Measurements from ENCODE around the gene NUP133. TPM values are rescaled to one million over a fixed set of nuclear protein-coding genes. Genes with fewer than 3 reads are reported as not detected.

NUP133 gene
- total RNA-seq, 4 donors from 2014 or later, result 29.6 to 40.7 (median 37.3) TPM

DNA sequence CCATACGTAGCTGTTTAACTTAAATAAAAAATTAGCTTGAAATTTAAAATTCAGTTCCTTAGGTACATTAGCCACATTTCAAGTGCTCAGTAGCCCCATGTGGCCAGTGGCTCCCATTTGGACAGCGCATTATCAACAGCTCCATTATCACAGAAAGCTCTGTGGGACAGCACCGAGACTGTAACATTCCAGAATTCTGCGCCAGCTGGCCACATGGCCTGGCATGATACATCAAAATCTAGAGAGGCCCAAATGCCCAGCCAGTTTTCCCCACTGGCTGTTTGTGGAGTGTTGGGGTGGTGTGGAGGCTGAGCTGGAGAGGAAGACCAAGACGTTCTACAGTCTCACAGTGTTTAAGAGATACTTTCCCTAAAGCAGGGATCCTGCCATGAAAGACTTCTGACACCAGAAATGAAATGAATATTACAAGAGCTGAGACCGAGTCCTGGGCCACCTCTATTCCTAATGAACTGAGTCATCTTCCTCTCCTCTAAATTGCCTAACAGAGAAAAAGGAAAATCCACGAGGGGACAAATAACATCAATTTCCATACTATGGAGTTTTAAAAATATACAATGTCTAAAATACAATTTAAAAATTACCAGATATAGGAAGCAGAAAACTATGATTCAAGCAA is 47.0 kb downstream of the NUP133 start:
- no peaks in the 10 kb centered on the region for H3K9me3 ChIP-seq
- intact Hi-C loops (cut with DNase I), result no loop called here
- TF ChIP-seq, protein P1, sequence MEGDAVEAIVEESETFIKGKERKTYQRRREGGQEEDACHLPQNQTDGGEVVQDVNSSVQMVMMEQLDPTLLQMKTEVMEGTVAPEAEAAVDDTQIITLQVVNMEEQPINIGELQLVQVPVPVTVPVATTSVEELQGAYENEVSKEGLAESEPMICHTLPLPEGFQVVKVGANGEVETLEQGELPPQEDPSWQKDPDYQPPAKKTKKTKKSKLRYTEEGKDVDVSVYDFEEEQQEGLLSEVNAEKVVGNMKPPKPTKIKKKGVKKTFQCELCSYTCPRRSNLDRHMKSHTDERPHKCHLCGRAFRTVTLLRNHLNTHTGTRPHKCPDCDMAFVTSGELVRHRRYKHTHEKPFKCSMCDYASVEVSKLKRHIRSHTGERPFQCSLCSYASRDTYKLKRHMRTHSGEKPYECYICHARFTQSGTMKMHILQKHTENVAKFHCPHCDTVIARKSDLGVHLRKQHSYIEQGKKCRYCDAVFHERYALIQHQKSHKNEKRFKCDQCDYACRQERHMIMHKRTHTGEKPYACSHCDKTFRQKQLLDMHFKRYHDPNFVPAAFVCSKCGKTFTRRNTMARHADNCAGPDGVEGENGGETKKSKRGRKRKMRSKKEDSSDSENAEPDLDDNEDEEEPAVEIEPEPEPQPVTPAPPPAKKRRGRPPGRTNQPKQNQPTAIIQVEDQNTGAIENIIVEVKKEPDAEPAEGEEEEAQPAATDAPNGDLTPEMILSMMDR (IDR thresholded peaks at IDR 0.05), result no peak
- TF ChIP-seq POLR2A (IDR thresholded peaks at IDR 0.05), result no peak

DNA sequence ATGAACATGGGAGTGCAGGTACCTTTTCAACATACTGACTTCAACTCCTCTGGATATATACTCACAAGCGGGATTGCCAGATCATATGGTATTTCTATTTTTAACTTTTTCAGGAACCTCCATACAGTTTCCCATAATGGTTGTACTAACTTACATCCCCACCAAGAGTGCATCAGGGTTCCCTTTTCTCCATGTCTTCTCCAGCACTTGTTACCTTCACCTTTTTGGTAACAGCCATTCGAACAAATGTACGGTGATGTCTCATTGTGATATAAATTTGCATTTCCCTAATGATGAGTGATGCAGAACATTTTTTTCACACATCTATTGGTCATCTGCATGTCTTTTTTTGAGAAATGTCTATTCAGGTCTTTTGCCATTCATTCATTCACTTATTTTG is 48.3 kb downstream of the NUP133 start:
- Histone ChIP-seq H3K4me3 (replicated peaks in 1 of 3) (no peak overlapping the region), H3K27ac (no peak overlapping the region), H3K27me3 (no peaks in the 10 kb centered on the region), H3K36me3 (peaks cover 48 to 60% of the 10 kb centered on the region in 2 donors), H3K9me3 (no peaks in the 10 kb centered on the region), H3K4me1 (no peaks in the 10 kb centered on the region)
- DNase-seq, result no peak
- 98 to 99% methylated on average over 3 of the region's 3 CpGs for WGBS, 2 donors
- intact Hi-C loops (cut with DNase I), result no loop called here
- TF ChIP-seq, protein P1 (IDR thresholded peaks at IDR 0.05), result no peak

More for the DNA sequence above, 47.0 kb downstream of the NUP133 start:
- no peak for DNase-seq
- Histone ChIP-seq H3K36me3 (peaks cover 52 to 53% of the 10 kb centered on the region in 2 donors), H3K4me1 (no peaks in the 10 kb centered on the region), H3K27me3 (no peaks in the 10 kb centered on the region), H3K27ac (no peak overlapping the region), H3K4me3 (replicated peaks in 1 of 3) (no peak overlapping the region)
- 93 to 98% methylated on average over 7 of the region's 7 CpGs for WGBS, 2 donors

DNA sequence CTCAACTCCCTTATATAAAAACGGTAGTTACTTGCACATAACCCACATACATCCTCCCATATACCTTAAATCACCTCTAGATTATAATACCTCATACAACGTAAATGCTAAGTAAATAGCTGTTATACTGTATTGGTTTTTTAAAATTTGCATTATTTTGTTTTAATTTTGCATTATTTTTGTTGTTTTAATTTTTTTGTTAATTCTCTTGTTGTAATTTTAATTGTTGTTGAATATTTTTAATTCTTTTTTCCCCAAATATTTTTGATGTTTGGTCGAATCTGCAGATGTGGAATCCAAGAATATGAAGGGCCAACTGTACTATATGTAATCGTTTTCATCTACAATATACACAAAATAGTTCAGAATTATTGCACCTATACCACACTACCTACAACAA is 50.7 kb downstream of the NUP133 start:
- no peak overlapping the region for H3K4me3 ChIP-seq (replicated peaks in 1 of 3)
- H3K27ac ChIP-seq, result no peak overlapping the region
- intact Hi-C loops (cut with DNase I), result no loop called here
- DNase-seq, result no peak
- peaks cover 32 to 39% of the 10 kb centered on the region in 2 donors for H3K36me3 ChIP-seq
- H3K4me1 ChIP-seq, result no peaks in the 10 kb centered on the region
- no peaks in the 10 kb centered on the region for H3K27me3 ChIP-seq
- no peak for TF ChIP-seq POLR2A (IDR thresholded peaks at IDR 0.05)
- TF ChIP-seq, protein P1 (IDR thresholded peaks at IDR 0.05), result no peak
- H3K9me3 ChIP-seq, result no peaks in the 10 kb centered on the region
- 92% methylated on average over 4 of the region's 4 CpGs for WGBS, 2 donors

DNA sequence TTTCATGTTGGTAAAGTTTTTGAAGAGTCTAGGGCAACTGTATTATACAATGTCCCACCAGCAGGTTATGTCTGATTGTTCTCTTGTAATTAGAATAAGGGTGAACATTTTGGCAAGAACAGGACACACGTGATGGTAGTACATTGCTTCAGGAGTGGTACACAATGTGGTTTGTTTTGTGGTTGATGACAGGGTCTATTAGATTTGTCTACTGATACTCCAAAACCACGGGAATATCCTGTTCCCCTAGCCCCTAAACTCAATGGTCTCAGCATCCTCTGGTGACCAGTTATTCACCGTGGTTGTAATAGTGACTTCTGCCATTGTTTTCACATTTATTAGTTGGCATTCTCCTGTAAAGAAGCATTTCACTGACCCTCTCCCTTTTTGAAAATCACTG is 52.1 kb downstream of the NUP133 start:
- Histone ChIP-seq H3K4me3 (replicated peaks in 1 of 3) (no peak overlapping the region), H3K9me3 (no peaks in the 10 kb centered on the region), H3K27me3 (no peaks in the 10 kb centered on the region), H3K36me3 (peaks cover 35 to 37% of the 10 kb centered on the region in 2 donors), H3K27ac (no peak overlapping the region), H3K4me1 (no peaks in the 10 kb centered on the region)
- no peak for DNase-seq
- intact Hi-C loops (cut with DNase I), result no loop called here
- TF ChIP-seq, protein P1 (IDR thresholded peaks at IDR 0.05), result no peak
- no peak for TF ChIP-seq POLR2A (IDR thresholded peaks at IDR 0.05)
- 82 to 87% methylated on average over 3 of the region's 3 CpGs for WGBS, 2 donors

DNA sequence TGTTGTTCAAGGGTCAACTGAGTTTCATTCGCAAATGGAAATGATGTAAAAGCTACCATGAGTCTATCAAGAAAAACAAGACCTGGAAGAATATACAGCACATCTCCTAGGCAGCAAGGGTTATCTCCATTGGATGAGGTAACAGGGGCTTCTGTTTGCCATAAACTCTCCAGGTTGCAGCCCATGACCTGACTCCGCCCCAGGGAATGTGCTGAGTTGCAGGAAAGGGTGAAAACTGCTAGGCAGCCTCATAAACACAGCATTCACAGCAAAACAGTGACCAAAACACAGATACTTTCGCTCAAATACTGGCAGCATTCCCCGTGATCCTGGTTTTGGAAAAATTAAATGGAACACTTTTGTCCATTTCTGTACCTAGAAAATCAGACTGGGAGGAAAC is 54.1 kb downstream of the NUP133 start:
- no peak overlapping the region for H3K4me3 ChIP-seq (replicated peaks in 1 of 3)
- peaks cover 28 to 35% of the 10 kb centered on the region in 2 donors for H3K36me3 ChIP-seq
- no peaks in the 10 kb centered on the region for H3K27me3 ChIP-seq
- H3K9me3 ChIP-seq, result no peaks in the 10 kb centered on the region
- DNase-seq, result no peak
- no peak for TF ChIP-seq POLR2A (IDR thresholded peaks at IDR 0.05)
- TF ChIP-seq, protein P1 (IDR thresholded peaks at IDR 0.05), result no peak
- 90 to 93% methylated on average over 4 of the region's 4 CpGs for WGBS, 2 donors
- intact Hi-C loops (cut with DNase I), result no loop called here
- H3K4me1 ChIP-seq, result no peaks in the 10 kb centered on the region
- no peak overlapping the region for H3K27ac ChIP-seq

Measured in thyroid gland (tissue), 4 donors.